ENCODE measurements around the gene GOLGA8A.

GOLGA8A gene

GRCh38 chr15:34437687-34438086 lies at the start of gene GOLGA8A:
GOLGA8A (minus strand) TSS chr15:34437808; CDS start chr15:34389691, 48,117 bp downstream.
- Mint-ChIP-seq H3K4me1 (ENCODE audit: low read depth) (peaks cover 24% of the 10 kb centered on the region), H3K27me3 (peaks cover 12% of the 10 kb centered on the region), H3K9me3 (no peaks in the 10 kb centered on the region), H3K27ac (peak within 1 kb of the TSS; percentile 96), H3K4me3 (peak within 1 kb of the TSS; percentile 90), H3K36me3 (ENCODE audit: low read depth) (peaks cover 35% of the 10 kb centered on the region)

- Mint-ChIP-seq H3K27ac (no peak overlapping the region), H3K27me3 (peaks cover 71% of the 10 kb centered on the region), H3K36me3 (ENCODE audit: low read depth) (no peaks in the 10 kb centered on the region), H3K9me3 (no peaks in the 10 kb centered on the region), H3K4me3 (no peak overlapping the region), H3K4me1 (ENCODE audit: low read depth) (peaks cover 11% of the 10 kb centered on the region)
Observed at GRCh38 chr15:34483644-34484043, 46.0 kb upstream of the GOLGA8A start.

GRCh38 chr15:34481370-34481769 lies 43.8 kb upstream of the GOLGA8A start:
- Mint-ChIP-seq H3K4me3 (no peak overlapping the region), H3K27me3 (peaks cover 73% of the 10 kb centered on the region), H3K4me1 (ENCODE audit: low read depth) (peaks cover 11% of the 10 kb centered on the region), H3K36me3 (ENCODE audit: low read depth) (no peaks in the 10 kb centered on the region), H3K27ac (no peak overlapping the region), H3K9me3 (no peaks in the 10 kb centered on the region)

DNA sequence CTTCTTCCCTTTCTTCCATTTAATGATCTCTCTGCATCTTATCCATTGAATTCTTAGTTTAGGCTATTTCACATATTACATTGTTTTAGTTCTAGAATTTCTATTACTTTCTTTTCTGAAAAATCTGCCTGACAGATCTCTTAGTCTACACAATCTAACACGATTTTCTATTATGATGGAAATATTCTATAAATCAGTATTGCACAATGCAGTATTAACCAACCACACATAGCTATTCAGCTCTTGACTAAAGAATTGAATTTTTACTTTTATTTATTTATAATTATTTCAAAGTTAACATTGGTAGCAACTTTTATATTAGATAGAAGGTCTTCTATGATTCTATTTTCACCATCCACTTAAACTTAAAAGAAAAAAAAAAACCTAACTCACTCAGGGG lies 36.2 kb upstream of the GOLGA8A start:
- Mint-ChIP-seq H3K4me1 (ENCODE audit: low read depth) (peaks cover 21% of the 10 kb centered on the region), H3K27me3 (peaks cover 35% of the 10 kb centered on the region), H3K36me3 (ENCODE audit: low read depth) (no peaks in the 10 kb centered on the region), H3K27ac (no peak overlapping the region), H3K4me3 (no peak overlapping the region), H3K9me3 (no peaks in the 10 kb centered on the region)

DNA sequence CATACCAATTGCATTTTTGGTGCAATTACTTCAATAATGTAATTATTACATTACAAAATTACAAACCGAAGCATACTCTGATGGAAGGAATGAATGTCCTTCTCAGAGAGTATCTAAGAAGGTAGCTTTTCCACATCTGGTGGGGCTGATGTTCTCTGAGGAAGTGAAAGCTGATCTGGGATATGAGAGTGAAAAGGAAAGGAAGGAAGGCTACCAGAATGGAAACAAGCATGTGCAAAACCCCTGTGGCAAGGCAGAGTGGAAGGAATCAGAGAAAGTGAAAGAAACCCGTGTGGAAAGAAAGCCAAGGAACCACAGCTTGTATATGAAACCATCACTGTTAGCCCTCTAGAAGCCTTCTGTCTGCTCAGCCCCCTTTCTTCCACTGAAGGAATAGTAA lies 35.3 kb upstream of the GOLGA8A start:
- Mint-ChIP-seq H3K27me3 (peaks cover 30% of the 10 kb centered on the region), H3K4me3 (no peak overlapping the region), H3K4me1 (ENCODE audit: low read depth) (peaks cover 23% of the 10 kb centered on the region), H3K9me3 (no peaks in the 10 kb centered on the region), H3K36me3 (ENCODE audit: low read depth) (no peaks in the 10 kb centered on the region), H3K27ac (no peak overlapping the region)

DNA sequence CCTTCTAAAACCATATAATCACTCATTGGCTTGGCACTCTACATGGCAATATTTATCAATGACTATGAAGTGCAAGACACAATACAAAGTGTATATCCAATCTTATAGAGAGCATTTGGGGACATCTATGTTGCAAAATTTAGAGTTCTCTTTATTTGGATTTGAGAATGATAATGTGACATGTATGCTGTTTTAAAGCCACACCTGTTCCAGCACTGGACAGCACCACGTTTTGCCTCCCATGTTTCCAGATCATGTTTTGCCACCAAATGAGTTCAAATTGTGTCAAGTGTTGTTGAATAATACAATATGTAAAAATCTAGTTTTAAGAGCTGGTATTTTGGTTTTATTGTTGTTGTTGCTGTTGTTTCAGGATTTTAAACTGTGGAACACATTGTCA lies 33.3 kb upstream of the GOLGA8A start:
- no peak overlapping the region for H3K4me3 Mint-ChIP-seq
- no peaks in the 10 kb centered on the region for H3K9me3 Mint-ChIP-seq
- peaks cover 25% of the 10 kb centered on the region for H3K27me3 Mint-ChIP-seq
- no peak overlapping the region for H3K27ac Mint-ChIP-seq
- peaks cover 23% of the 10 kb centered on the region for H3K4me1 Mint-ChIP-seq (ENCODE audit: low read depth)
- no peaks in the 10 kb centered on the region for H3K36me3 Mint-ChIP-seq (ENCODE audit: low read depth)

- Mint-ChIP-seq H3K36me3 (ENCODE audit: low read depth) (no peaks in the 10 kb centered on the region), H3K27me3 (peaks cover 24% of the 10 kb centered on the region), H3K4me1 (ENCODE audit: low read depth) (peaks cover 23% of the 10 kb centered on the region), H3K27ac (no peak overlapping the region), H3K9me3 (no peaks in the 10 kb centered on the region), H3K4me3 (no peak overlapping the region)
Observed at GRCh38 chr15:34470091-34470490, 32.5 kb upstream of the GOLGA8A start.

DNA sequence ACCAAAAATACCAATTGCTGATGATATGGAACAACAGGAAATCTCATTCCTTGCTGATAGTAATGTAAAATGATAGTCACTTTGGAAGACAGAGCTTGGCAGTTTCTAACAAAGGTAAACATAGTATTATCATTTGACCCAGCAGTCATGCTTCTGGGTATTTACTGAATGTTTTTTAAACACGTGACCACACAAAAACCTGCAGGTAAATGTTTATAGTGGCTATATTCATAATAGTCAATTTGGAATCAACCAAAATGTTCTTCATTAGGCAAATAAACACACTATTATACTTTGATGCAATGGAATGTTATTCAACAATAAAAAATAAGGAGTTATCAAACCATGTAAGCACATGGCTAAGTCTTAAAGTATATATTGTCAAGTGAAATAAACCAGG lies 24.1 kb upstream of the GOLGA8A start:
- no peaks in the 10 kb centered on the region for H3K4me1 Mint-ChIP-seq (ENCODE audit: low read depth)
- H3K4me3 Mint-ChIP-seq = no peak overlapping the region
- H3K36me3 Mint-ChIP-seq (ENCODE audit: low read depth) = no peaks in the 10 kb centered on the region
- no peak overlapping the region for H3K27ac Mint-ChIP-seq
- peaks cover 36% of the 10 kb centered on the region for H3K27me3 Mint-ChIP-seq
- H3K9me3 Mint-ChIP-seq = no peaks in the 10 kb centered on the region

GRCh38 chr15:34460451-34460850 lies 22.8 kb upstream of the GOLGA8A start:
- H3K4me3 Mint-ChIP-seq = no peak overlapping the region
- H3K36me3 Mint-ChIP-seq (ENCODE audit: low read depth) = no peaks in the 10 kb centered on the region
- H3K4me1 Mint-ChIP-seq (ENCODE audit: low read depth) = no peaks in the 10 kb centered on the region
- H3K27me3 Mint-ChIP-seq = peaks cover 23% of the 10 kb centered on the region
- H3K27ac Mint-ChIP-seq = no peak overlapping the region
- no peaks in the 10 kb centered on the region for H3K9me3 Mint-ChIP-seq

- Mint-ChIP-seq H3K9me3 (no peaks in the 10 kb centered on the region), H3K4me1 (ENCODE audit: low read depth) (no peaks in the 10 kb centered on the region), H3K36me3 (ENCODE audit: low read depth) (no peaks in the 10 kb centered on the region), H3K27me3 (peaks cover 28% of the 10 kb centered on the region), H3K4me3 (no peak overlapping the region), H3K27ac (no peak overlapping the region)
Observed at GRCh38 chr15:34456658-34457057, 19.1 kb upstream of the GOLGA8A start.

DNA sequence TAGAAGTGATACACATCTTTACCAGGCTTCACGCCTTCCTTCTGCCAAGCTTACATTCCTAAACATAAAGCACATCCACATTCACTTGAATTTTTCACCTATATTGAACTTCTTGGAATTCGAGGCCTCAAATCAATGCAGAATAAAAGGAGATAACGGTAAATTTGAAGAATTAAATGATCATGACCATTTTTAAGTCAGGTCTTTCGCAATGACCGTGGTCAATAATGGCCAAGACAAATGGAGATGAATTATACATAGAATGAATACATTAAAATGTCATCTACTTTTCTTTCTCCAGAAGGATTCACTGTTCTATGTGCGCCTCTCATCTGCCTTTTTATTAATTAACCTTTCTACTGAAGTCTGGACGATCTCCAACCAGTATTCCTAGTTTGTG lies 5.3 kb upstream of the GOLGA8A start:
- Mint-ChIP-seq H3K9me3 (no peaks in the 10 kb centered on the region), H3K27me3 (peaks cover 50% of the 10 kb centered on the region), H3K36me3 (ENCODE audit: low read depth) (no peaks in the 10 kb centered on the region), H3K4me1 (ENCODE audit: low read depth) (peaks cover 2% of the 10 kb centered on the region), H3K4me3 (no peak overlapping the region), H3K27ac (no peak overlapping the region)

DNA sequence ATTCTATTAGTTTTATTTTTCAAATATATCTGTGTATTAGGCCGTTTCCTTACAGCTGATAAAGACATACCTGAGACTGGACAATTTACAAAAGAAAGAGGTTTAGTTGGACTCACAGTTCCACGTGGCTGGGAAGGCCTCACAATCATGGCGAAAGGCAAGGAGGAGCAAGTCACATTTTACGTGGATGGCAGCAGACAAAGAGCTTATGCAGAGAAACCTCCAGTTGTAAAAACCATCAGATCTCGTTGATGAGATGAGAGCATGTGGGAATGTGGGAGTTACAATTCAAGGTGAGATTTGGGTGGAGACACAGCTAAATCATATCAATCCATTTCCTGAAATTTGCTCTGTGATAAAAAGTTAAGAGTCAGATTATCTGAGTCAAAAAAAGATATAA lies 2.3 kb upstream of the GOLGA8A start:
- Mint-ChIP-seq H3K36me3 (ENCODE audit: low read depth) (peaks cover 17% of the 10 kb centered on the region), H3K4me3 (no peak overlapping the region), H3K9me3 (no peaks in the 10 kb centered on the region), H3K27ac (no peak overlapping the region), H3K27me3 (peaks cover 30% of the 10 kb centered on the region), H3K4me1 (ENCODE audit: low read depth) (peaks cover 20% of the 10 kb centered on the region)

DNA sequence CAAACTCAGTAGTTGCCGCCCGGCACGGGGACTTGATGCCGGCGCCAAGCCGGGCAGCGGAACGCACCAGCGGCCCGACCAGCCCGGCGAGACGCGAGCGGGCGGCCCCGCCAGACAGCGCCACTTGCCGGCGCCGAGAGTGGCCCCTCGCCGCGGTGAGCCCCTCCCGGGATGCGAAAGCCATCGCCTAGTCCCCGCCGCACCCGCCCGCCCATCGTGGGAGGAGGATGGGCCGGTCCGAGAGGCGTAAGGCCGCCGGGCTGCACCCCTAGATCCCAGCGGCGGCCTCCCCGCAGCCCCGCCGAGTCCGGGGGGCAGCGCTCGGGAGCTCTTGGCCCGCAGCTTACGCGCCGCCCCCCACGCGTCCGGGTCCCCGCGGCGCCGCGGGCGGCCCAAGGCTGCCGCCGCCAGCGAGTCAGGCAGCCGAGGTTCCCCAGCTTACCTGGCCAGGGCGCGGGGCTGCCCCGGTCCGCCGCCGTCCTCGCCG lies 609 bp downstream of the GOLGA8A start:
- Mint-ChIP-seq H3K4me3 (peak overlapping the region; percentile 85), H3K36me3 (ENCODE audit: low read depth) (peaks cover 42% of the 10 kb centered on the region), H3K9me3 (no peaks in the 10 kb centered on the region), H3K4me1 (ENCODE audit: low read depth) (peaks cover 24% of the 10 kb centered on the region), H3K27me3 (peaks cover 11% of the 10 kb centered on the region), H3K27ac (no peak overlapping the region)

DNA sequence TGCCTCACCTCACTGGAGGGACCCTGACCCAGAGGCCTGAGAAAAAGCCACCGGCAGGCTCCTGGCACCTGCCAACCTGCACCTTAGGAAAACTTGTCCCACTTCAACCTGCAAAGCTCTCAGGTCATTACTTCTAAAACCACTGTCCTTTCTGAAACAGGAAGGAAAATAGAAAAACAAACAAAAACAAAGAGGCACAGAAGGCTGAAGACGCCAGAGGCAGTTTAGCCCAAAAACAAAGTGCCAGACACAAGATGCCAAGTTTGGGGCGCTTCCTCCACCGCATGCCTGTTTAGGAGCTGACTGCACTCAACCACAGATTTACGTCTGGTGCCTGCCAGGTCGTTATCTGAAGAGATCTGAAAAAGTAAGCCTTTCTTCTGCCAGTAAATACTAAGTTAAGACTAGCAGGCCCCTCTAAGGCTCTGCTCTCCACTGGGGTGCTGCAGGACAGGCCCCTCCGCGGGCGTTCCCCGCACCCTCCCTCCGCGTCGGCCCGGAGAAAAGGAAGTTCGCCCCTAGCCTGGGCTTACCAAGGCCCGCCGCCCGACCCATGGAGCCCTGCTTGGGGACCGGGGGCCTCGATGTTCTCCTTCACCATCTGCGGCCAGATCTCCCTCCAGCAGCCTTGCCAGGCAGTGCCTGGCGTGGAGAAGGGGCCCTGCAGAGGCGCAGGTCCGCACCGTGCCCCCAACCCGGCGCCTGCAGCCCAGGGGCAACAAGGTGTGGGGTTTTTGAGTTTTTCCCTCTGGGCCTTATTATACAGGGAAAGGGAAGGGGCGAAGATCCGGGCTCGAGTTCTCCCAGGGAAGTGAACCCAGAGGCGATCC lies 1.3 kb downstream of the GOLGA8A start:
- Mint-ChIP-seq H3K36me3 (ENCODE audit: low read depth) (peaks cover 44% of the 10 kb centered on the region), H3K9me3 (no peaks in the 10 kb centered on the region), H3K4me1 (ENCODE audit: low read depth) (peaks cover 24% of the 10 kb centered on the region), H3K27me3 (peaks cover 8% of the 10 kb centered on the region), H3K4me3 (peak overlapping the region; percentile 85), H3K27ac (no peak overlapping the region)

- Mint-ChIP-seq H3K4me1 (ENCODE audit: low read depth) (peaks cover 24% of the 10 kb centered on the region), H3K4me3 (peak overlapping the region; percentile 85), H3K27ac (peak overlapping the region; percentile 21), H3K36me3 (ENCODE audit: low read depth) (peaks cover 46% of the 10 kb centered on the region), H3K9me3 (no peaks in the 10 kb centered on the region), H3K27me3 (peaks cover 8% of the 10 kb centered on the region)
Observed at GRCh38 chr15:34435658-34436057, 1.9 kb downstream of the GOLGA8A start.
